ENCODE measurements around the gene ZNF678.

Gene ZNF678

GRCh38 chr1:227545361-227545760, 18.0 kb upstream of the ZNF678 start:
- TF ChIP-seq GATA2 (IDR thresholded peaks at IDR 0.05; ENCODE audit: low read depth, low read length) (no peak), GATA3 (IDR thresholded peaks at IDR 0.05; ENCODE audit: low read depth, low read length) (no peak)

GRCh38 chr1:227546059-227546458, 17.3 kb upstream of the ZNF678 start:
- TF ChIP-seq GATA2 (IDR thresholded peaks at IDR 0.05; ENCODE audit: low read depth, low read length) (no peak), GATA3 (IDR thresholded peaks at IDR 0.05; ENCODE audit: low read depth, low read length) (no peak)

- TF ChIP-seq GATA3 (IDR thresholded peaks at IDR 0.05; ENCODE audit: low read depth, low read length) (no peak), GATA2 (IDR thresholded peaks at IDR 0.05; ENCODE audit: low read depth, low read length) (no peak)
These were observed 16.6 kb upstream of the ZNF678 start for GRCh38 chr1:227546598-227547309.

- TF ChIP-seq GATA3 (IDR thresholded peaks at IDR 0.05; ENCODE audit: low read depth, low read length) (no peak), GATA2 (IDR thresholded peaks at IDR 0.05; ENCODE audit: low read depth, low read length) (no peak)
These were observed 15.8 kb upstream of the ZNF678 start for GRCh38 chr1:227547310-227548118.

- no peak for TF ChIP-seq GATA3 (IDR thresholded peaks at IDR 0.05; ENCODE audit: low read depth, low read length)
- no peak for TF ChIP-seq GATA2 (IDR thresholded peaks at IDR 0.05; ENCODE audit: low read depth, low read length)
These were observed 15.3 kb upstream of the ZNF678 start for GRCh38 chr1:227548119-227548397.

GRCh38 chr1:227548448-227548847, 14.9 kb upstream of the ZNF678 start:
- TF ChIP-seq GATA2 (IDR thresholded peaks at IDR 0.05; ENCODE audit: low read depth, low read length) (no peak), GATA3 (IDR thresholded peaks at IDR 0.05; ENCODE audit: low read depth, low read length) (no peak)

- TF ChIP-seq GATA3 (IDR thresholded peaks at IDR 0.05; ENCODE audit: low read depth, low read length) = no peak
These were observed 13.5 kb upstream of the ZNF678 start for GRCh38 chr1:227549892-227550291.

- TF ChIP-seq GATA3 (IDR thresholded peaks at IDR 0.05; ENCODE audit: low read depth, low read length) (no peak), GATA2 (IDR thresholded peaks at IDR 0.05; ENCODE audit: low read depth, low read length) (no peak)
These were observed 7.1 kb upstream of the ZNF678 start for GRCh38 chr1:227556288-227556687.

- TF ChIP-seq GATA2 (IDR thresholded peaks at IDR 0.05; ENCODE audit: low read depth, low read length) (no peak), GATA3 (IDR thresholded peaks at IDR 0.05; ENCODE audit: low read depth, low read length) (no peak)
These were observed 5.2 kb upstream of the ZNF678 start for GRCh38 chr1:227557962-227558725.

- TF ChIP-seq GATA2 (IDR thresholded peaks at IDR 0.05; ENCODE audit: low read depth, low read length) (no peak), GATA3 (IDR thresholded peaks at IDR 0.05; ENCODE audit: low read depth, low read length) (no peak)
These were observed 4.6 kb upstream of the ZNF678 start for GRCh38 chr1:227558732-227559262.

GRCh38 chr1:227559499-227559898, 3.9 kb upstream of the ZNF678 start:
- TF ChIP-seq GATA3 (IDR thresholded peaks at IDR 0.05; ENCODE audit: low read depth, low read length) (no peak), GATA2 (IDR thresholded peaks at IDR 0.05; ENCODE audit: low read depth, low read length) (no peak)

- no peak for TF ChIP-seq GATA3 (IDR thresholded peaks at IDR 0.05; ENCODE audit: low read depth, low read length)
- TF ChIP-seq GATA2 (IDR thresholded peaks at IDR 0.05; ENCODE audit: low read depth, low read length) = no peak
These were observed 3.4 kb upstream of the ZNF678 start for GRCh38 chr1:227559926-227560325.

GRCh38 chr1:227560393-227561173, 2.8 kb upstream of the ZNF678 start:
- TF ChIP-seq GATA3 (IDR thresholded peaks at IDR 0.05; ENCODE audit: low read depth, low read length) (no peak), GATA2 (IDR thresholded peaks at IDR 0.05; ENCODE audit: low read depth, low read length) (no peak)

Data from SH-SY5Y (cell line).